Neural progenitor cell (in vitro differentiated cells): ENCODE measurements around the gene RXRA.

ENCODE experiments used
- EZH2 ChIP-seq: fragments of 200-600 bp; sonication (generic); IDR thresholded peaks from 2 replicates; pipeline ENCODE4 v1.6.1; 2017; ENCODE audit warnings: antibody characterized with exemption, mild to moderate bottlenecking, moderate library complexity
- EZH2phosphoT487 ChIP-seq: fragments of 200-600 bp; sonication (generic); IDR thresholded peaks from 2 replicates; pipeline ENCODE4 v1.6.1; 2017; ENCODE audit warnings: antibody characterized with exemption
- TF ChIP-seq, protein P1 (sequence below): fragments of 200-600 bp; sonication (generic); IDR thresholded peaks from 2 replicates; pipeline ENCODE4 v1.5.1; 2017; ENCODE audit warnings: antibody characterized with exemption, mild to moderate bottlenecking

- TF ChIP-seq, protein P1, sequence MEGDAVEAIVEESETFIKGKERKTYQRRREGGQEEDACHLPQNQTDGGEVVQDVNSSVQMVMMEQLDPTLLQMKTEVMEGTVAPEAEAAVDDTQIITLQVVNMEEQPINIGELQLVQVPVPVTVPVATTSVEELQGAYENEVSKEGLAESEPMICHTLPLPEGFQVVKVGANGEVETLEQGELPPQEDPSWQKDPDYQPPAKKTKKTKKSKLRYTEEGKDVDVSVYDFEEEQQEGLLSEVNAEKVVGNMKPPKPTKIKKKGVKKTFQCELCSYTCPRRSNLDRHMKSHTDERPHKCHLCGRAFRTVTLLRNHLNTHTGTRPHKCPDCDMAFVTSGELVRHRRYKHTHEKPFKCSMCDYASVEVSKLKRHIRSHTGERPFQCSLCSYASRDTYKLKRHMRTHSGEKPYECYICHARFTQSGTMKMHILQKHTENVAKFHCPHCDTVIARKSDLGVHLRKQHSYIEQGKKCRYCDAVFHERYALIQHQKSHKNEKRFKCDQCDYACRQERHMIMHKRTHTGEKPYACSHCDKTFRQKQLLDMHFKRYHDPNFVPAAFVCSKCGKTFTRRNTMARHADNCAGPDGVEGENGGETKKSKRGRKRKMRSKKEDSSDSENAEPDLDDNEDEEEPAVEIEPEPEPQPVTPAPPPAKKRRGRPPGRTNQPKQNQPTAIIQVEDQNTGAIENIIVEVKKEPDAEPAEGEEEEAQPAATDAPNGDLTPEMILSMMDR = no peak
- TF ChIP-seq EZH2 (no peak), EZH2phosphoT487 (no peak)
These were observed 116.4 kb downstream of the RXRA start for GRCh38 chr9:134442486-134443173.
